IMR-90 (cell line): ENCODE measurements around the gene ALDH1A1.

ENCODE experiments used
- BHLHE40 ChIP-seq: fragments of 150-350 bp; IDR thresholded peaks from 2 replicates; pipeline ENCODE4 v1.6.1; 2016; ENCODE audit warnings: mild to moderate bottlenecking, low read depth, low read length
- CEBPB ChIP-seq: IDR thresholded peaks from 2 replicates; pipeline ENCODE4 v1.6.1; 2012; ENCODE audit warnings: low read depth, low read length, improper control_type of control experiment
- CTCF ChIP-seq: conservative IDR thresholded peaks from 2 replicates; pipeline ENCODE4 v1.5.1; 2012; ENCODE audit warnings: mild to moderate bottlenecking, low read depth, low read length, improper control_type of control experiment
- ELK1 ChIP-seq: fragments of 150-350 bp; IDR thresholded peaks from 2 replicates; pipeline ENCODE4 v1.6.1; 2016; ENCODE audit warnings: low read depth, mild to moderate bottlenecking, low read length, moderate library complexity, borderline replicate concordance
- MAFK ChIP-seq: IDR thresholded peaks from 2 replicates; pipeline ENCODE4 v1.6.1; 2012; ENCODE audit warnings: low read depth, low read length, improper control_type of control experiment
- NFE2L2 ChIP-seq: fragments of 150-350 bp; IDR thresholded peaks from 2 replicates; pipeline ENCODE4 v1.6.1; 2016; ENCODE audit warnings: low read depth, mild to moderate bottlenecking, low read length
- POLR2A ChIP-seq: IDR thresholded peaks from 2 replicates; pipeline ENCODE4 v1.6.1; 2012; ENCODE audit warnings: mild to moderate bottlenecking, low read depth, low read length
- USF2 ChIP-seq: fragments of 150-350 bp; IDR thresholded peaks from 2 replicates; pipeline ENCODE4 v1.6.1; 2017; ENCODE audit warnings: mild to moderate bottlenecking, antibody characterized with exemption, low read length, low read depth

GRCh38 chr9:72979405-72980100, 26.7 kb upstream of the ALDH1A1 start:
- TF ChIP-seq CTCF (no peak), POLR2A (no peak), MAFK (0 out of 2 replicates have a peak, but pooled peaks have one; percentile 4), BHLHE40 (no peak), CEBPB (no peak), NFE2L2 (peak; percentile 68), USF2 (no peak), ELK1 (no peak)
